ENCODE measurements around the gene MSH3. TPM values are rescaled to one million over a fixed set of nuclear protein-coding genes. Genes with fewer than 3 reads are reported as not detected.

Gene MSH3
- total RNA-seq, 4 donors from 2014 or later: 17.5 to 24.4 (median 21.2) TPM

DNA sequence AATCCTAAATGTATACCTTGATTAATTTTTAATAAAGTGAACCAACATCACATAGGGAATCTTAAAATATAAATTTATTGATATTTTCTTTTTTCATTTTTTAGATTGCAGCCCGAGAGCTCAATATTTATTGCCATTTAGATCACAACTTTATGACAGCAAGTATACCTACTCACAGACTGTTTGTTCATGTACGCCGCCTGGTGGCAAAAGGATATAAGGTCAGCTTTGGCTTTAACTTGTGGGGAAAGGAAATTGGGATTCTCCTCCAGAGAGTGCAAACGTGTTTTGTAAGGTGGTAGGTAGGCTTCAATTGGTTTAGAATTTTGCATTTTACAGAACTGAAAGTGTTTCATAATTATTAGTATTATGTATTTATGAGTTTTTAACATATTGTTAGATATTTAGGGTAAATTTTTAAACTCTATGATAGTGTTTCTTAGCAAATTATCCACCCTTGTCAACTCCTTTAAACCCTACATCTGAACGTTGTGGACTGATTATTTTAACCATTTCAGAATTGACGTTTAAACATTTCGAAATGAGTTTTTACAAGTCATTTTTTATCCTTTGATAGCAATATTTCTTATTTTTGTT lies 17.8 kb downstream of the MSH3 start:
- TF ChIP-seq CTCF (IDR thresholded peaks at IDR 0.05; ENCODE audit: low read depth): no peak

DNA sequence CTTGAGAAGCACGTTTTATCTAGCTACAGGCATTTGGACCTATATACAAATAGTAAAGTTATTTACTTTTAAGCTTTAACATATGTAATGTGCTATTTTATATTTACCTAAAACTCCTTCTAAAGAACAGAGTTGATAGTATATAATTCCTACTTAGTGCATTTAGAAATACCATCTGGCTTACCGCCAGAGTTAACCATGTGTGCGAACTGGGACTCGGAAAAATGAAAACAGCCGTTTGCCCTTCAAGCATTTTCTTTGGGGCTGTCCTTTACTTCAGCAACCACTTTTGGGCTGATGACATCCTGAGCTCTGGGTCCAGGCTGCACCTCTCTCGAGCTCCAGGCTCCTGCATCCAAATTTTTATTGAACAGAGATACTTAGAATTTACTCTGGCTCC lies 22.3 kb downstream of the MSH3 start:
- no peak for TF ChIP-seq CTCF (IDR thresholded peaks at IDR 0.05; ENCODE audit: low read depth)

DNA sequence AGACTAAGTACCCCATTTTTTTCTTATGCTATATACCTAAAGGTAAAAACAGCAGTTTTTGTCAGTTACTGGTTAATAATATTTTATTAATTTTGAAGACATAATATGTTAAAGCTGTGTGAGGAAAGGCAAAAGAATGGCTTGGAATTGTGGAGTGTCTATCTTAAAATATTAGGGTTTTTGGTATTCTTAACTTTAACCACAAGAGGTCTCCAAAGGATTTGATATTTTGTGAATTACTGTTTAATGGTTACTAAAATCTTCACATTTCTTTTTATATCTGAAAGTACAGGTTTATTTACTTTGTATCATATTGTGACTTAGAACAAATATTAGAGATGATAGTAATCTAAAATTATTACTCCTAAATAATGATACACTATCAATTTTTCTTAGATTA lies 32.3 kb downstream of the MSH3 start:
- TF ChIP-seq CTCF (IDR thresholded peaks at IDR 0.05; ENCODE audit: low read depth): no peak

DNA sequence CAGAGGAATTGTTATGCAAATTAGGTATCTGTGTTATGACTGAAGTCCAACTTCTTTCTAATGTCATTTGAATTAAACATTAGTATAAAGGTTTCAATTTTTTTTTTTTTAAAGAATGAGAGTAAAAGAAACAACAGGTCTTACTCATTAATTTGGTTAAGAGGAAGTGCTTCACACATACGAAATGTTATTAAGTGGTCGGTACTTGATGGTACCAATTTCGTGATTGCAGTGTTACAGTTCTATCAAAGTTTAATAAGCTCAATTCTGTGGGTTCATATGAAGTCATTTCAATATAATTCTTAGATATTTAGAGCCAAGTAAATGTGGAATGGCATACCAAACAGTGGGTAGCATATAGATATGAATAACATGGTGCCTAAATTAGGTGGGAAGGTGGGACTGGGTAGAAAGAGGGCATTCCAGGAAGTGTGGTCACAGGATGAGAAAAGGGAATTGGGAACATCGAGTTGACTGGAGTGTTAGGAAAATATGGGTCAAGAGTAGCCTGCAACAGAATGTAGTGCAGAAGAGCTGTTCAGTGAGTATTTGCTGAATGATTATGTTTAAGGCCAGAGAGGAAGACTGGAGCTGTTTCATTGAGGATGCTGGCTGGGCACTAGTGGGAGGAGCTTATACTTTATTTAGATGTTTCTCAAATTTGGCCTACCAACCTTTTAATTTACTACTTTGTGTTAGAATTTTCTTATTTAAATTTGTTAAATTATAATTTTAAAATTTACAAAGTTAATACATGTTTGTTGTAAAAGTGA lies 34.4 kb downstream of the MSH3 start:
- TF ChIP-seq CTCF (IDR thresholded peaks at IDR 0.05; ENCODE audit: low read depth): no peak

DNA sequence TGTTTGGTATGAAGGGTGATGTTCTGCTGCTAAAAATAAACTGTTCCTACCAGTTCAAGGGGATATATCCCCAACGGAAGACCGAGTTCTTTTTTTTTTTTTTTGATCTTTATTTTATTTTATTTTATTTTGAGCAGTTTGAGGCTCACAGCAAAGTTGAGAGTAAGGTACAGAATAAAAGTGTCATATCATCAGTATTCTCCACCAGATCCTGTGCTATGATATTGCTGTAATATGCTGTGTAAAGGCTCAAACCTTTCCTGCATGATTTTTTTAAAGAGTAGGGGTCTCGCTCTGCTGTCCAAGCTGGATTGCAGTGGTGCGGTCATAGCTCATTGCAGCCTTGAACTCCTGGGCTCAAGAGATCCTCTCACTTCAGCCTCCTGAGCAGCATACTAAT lies 35.2 kb downstream of the MSH3 start:
- TF ChIP-seq CTCF (IDR thresholded peaks at IDR 0.05; ENCODE audit: low read depth): no peak

- no peak for TF ChIP-seq CTCF (IDR thresholded peaks at IDR 0.05; ENCODE audit: low read depth)
Observed at GRCh38 chr5:80695666-80696065, 41.2 kb downstream of the MSH3 start.

DNA sequence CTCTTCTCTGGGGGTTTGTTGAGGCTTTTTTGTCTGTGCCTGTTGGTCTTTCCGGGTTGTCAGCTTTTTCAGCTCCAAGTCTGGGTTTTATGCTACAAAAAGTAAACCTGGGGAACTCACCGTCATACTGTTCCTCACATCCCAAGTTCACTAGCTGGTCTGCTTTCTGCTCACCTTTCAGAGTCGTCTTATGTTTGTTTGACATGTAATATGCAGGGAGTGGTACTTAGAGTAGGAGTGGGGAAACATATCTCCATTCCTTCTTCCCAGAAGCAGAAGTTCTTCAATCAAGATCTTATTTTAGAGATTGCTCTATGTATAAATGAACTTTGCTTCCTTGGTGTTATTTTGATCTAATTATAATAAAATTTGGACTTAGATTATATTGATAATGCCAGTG lies 42.0 kb downstream of the MSH3 start:
- no peak for TF ChIP-seq CTCF (IDR thresholded peaks at IDR 0.05; ENCODE audit: low read depth)
